Prostate gland (tissue), 2 donors: ENCODE data around the gene BARX2. TPM values are rescaled to one million over a fixed set of nuclear protein-coding genes. Genes with fewer than 3 reads are reported as not detected.

Experiments used
- DNase-seq: peaks from one replicate; pipeline ENCODE4 v3.0.0-alpha.2; 2019; ENCODE audit warnings: low spot score
- H3K27ac ChIP-seq, 2 donors: fragments of 200-600 bp; sonication (generic); 2 replicates each; pipeline ENCODE4 v1.5.1; 2017 to 2019
- H3K27me3 ChIP-seq: fragments of 200-600 bp; sonication (generic); replicated peaks from 2 replicates; pipeline ENCODE4 v1.5.1; 2019; ENCODE audit not compliant: insufficient read depth
- H3K36me3 ChIP-seq, 2 donors: fragments of 200-600 bp; sonication (generic); 1 replicate in 1 of 2; 2 replicates in 1 of 2; pipeline versions ENCODE4 v1.5.1 to v1.8.1; 2017 to 2019
- H3K4me1 ChIP-seq: fragments of 200-600 bp; sonication (generic); replicated peaks from 2 replicates; pipeline ENCODE4 v1.5.1; 2019
- H3K4me3 ChIP-seq, 2 donors: fragments of 200-600 bp; sonication (generic); 2 replicates each; pipeline ENCODE4 v1.5.1; 2017 to 2019
- H3K9me3 ChIP-seq: fragments of 200-600 bp; sonication (generic); 2 replicates; pipeline ENCODE4 v1.5.1; 2017
- POLR2A ChIP-seq: fragments of 450-650 bp; IDR thresholded peaks from one replicate; pipeline ENCODE4 v1.6.1; 2016; ENCODE audit warnings: antibody characterized with exemption, mild to moderate bottlenecking
- POLR2AphosphoS5 ChIP-seq: sonication (generic); formaldehyde crosslinking; IDR thresholded peaks from one replicate; pipeline ENCODE4 v1.6.1; 2017; ENCODE audit warnings: antibody characterized with exemption
- WGBS: methylation state at CpG from one replicate; pipeline ENCODE4 v1.1.5; 2018; 5-methylcytosine and 5-hydroxymethylcytosine counted together
- intact Hi-C: fragments of 100-400 bp; cut with DNase I; formaldehyde crosslinking; loops from one replicate; pipeline ENCODE4 v1.14.2; 2022
- total RNA-seq, 2 donors: library from RNA; depleted of rRNA; stranded (reverse); fragments of >200 nt; gene quantifications; one replicate each; pipeline ENCODE4 v1.1.0, GENCODE V29; 2016
- TF ChIP-seq, protein P1 (sequence below), 4 experiments: fragments of 200-600 bp in 2 of 4; fragments of 450-650 bp in 2 of 4; sonication (generic) in 2 of 4; IDR thresholded peaks; 1 replicate in 3 of 4; 2 replicates in 1 of 4; pipeline ENCODE4 v1.5.1; 2016 to 2019; ENCODE audit warnings: antibody characterized with exemption in 4 of 4, mild to moderate bottlenecking in 2 of 4, moderate library complexity in 2 of 4

Gene BARX2
- total RNA-seq, 2 donors from 2014 or later, result 3.4 to 5.7 TPM

DNA sequence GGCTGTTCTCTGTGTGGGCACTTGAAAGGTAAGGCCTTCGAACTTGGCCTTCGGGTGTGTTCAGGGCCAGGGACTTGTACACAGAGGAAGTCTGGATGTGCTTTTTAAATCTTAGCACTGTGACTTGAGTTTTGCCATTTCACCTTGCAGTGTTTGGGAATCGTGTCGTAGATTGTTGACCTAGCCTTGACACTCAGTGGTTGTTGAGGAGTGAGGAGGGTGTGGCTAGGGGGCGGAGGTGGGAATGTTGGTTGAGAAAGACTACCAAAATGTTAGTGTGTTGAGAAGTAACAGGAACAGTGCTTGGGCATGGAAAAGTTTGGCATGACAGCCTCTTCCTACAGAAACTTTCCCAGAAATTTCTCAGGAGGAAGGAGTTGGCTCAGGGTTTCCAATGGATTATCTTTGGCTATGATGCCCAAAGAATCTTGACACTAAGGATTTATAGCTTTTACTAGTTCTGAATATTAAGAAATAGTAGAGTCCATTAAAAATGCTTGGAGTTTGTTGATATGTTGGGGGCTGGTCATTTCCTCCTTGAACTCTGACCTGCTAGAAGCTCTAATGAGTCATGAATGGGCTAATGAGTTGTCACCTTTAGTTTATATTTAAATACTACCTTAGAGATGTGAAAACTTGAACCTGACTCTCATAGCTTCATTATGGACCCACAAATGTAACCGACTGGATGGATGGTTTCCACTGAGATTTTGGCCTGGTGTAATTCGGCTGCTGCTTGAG is 40.6 kb downstream of the BARX2 start:
- no peak for DNase-seq
- H3K27ac ChIP-seq, result no peak overlapping the region
- H3K4me3 ChIP-seq, result no peak overlapping the region
- 95% methylated on average over 7 of the region's 7 CpGs for WGBS
- no peaks in the 10 kb centered on the region for H3K36me3 ChIP-seq
- no peaks in the 10 kb centered on the region for H3K9me3 ChIP-seq
- no peaks in the 10 kb centered on the region for H3K27me3 ChIP-seq
- no peaks in the 10 kb centered on the region for H3K4me1 ChIP-seq
- intact Hi-C loops, result no loop called here
- TF ChIP-seq, protein P1, sequence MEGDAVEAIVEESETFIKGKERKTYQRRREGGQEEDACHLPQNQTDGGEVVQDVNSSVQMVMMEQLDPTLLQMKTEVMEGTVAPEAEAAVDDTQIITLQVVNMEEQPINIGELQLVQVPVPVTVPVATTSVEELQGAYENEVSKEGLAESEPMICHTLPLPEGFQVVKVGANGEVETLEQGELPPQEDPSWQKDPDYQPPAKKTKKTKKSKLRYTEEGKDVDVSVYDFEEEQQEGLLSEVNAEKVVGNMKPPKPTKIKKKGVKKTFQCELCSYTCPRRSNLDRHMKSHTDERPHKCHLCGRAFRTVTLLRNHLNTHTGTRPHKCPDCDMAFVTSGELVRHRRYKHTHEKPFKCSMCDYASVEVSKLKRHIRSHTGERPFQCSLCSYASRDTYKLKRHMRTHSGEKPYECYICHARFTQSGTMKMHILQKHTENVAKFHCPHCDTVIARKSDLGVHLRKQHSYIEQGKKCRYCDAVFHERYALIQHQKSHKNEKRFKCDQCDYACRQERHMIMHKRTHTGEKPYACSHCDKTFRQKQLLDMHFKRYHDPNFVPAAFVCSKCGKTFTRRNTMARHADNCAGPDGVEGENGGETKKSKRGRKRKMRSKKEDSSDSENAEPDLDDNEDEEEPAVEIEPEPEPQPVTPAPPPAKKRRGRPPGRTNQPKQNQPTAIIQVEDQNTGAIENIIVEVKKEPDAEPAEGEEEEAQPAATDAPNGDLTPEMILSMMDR (IDR thresholded peaks at IDR 0.05), result no peak
- TF ChIP-seq POLR2AphosphoS5 (no peak), POLR2A (no peak)

DNA sequence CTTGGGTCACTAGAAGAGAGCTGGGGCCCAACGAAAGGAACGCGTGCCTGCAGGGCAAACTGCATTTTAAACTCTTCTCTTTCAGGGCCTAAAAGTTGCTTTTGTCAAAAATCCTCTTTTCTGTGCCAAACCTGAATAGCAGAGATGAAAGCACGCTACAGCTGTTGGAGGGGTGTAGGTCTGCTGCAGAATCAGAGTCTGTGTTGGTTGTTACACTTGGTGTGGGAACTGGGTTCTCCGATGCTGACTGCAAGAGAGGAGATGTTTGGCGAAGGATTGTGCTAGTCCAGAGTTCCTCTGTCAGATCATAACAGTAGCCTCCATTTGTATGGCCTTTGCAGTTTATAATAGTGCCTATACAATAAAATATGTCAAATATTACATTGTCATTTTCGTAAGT is 41.8 kb downstream of the BARX2 start:
- WGBS, result 86% methylated on average over 7 of the region's 7 CpGs

DNA sequence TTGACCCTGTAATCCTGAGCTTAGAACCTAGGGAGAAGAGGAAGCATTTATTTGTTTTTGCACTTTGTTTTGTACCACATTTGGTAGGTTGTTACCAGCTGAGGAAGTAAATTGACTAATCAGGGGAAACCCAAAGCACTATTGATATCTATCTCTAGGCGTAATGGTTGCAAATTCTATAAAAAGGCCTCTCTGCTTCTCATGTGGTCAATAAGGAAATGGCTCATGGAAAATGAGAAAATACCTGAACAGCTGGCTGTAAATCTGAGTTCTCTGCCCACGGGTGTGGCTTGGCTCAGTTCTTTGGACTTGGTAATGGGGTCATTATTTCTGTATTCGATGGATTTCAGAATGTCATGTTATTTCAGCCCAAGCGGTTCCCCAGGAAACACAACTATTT is 42.4 kb downstream of the BARX2 start:
- Histone ChIP-seq H3K27me3 (no peaks in the 10 kb centered on the region), H3K4me3 (no peak overlapping the region), H3K9me3 (no peaks in the 10 kb centered on the region), H3K4me1 (no peaks in the 10 kb centered on the region), H3K36me3 (no peaks in the 10 kb centered on the region), H3K27ac (no peak overlapping the region)
- no peak for DNase-seq
- TF ChIP-seq POLR2AphosphoS5 (no peak), POLR2A (no peak)
- TF ChIP-seq, protein P1 (IDR thresholded peaks at IDR 0.05), result no peak
- 60% methylated on average over 4 of the region's 4 CpGs for WGBS
- intact Hi-C loops, result no loop called here

More for the DNA sequence above, 41.8 kb downstream of the BARX2 start:
- Histone ChIP-seq H3K4me3 (no peak overlapping the region), H3K27ac (no peak overlapping the region), H3K27me3 (no peaks in the 10 kb centered on the region), H3K36me3 (no peaks in the 10 kb centered on the region), H3K4me1 (no peaks in the 10 kb centered on the region), H3K9me3 (no peaks in the 10 kb centered on the region)
- intact Hi-C loops, result no loop called here
- DNase-seq, result no peak
- TF ChIP-seq POLR2AphosphoS5, result no peak
- TF ChIP-seq, protein P1 (IDR thresholded peaks at IDR 0.05), result no peak
- TF ChIP-seq POLR2A, result no peak

DNA sequence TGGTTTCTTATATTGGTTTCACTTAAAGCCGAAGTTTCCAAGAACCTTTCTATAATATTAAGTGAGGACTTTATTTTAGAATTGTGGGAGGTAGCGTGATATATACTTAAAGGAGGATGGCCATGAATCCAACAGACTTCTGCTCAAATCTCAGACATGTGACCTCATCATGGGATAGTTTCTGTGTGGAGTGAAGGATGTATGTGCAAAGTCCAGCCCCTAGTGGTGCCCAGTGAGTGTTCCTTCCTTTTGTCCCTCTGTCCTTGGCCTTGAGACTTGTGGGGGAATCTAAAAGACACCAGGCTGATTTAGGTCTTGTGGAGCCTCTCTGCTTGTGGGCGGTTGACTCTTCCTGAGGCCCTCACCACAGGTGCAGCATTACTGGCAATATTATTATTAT is 43.7 kb downstream of the BARX2 start:
- no peak for DNase-seq
- TF ChIP-seq, protein P1 (IDR thresholded peaks at IDR 0.05), result no peak
- TF ChIP-seq POLR2AphosphoS5 (no peak), POLR2A (no peak)
- H3K4me3 ChIP-seq, result no peak overlapping the region
- no peaks in the 10 kb centered on the region for H3K27me3 ChIP-seq
- intact Hi-C loops, result no loop called here
- no peak overlapping the region for H3K27ac ChIP-seq
- 94% methylated on average over 3 of the region's 3 CpGs for WGBS
- no peaks in the 10 kb centered on the region for H3K4me1 ChIP-seq
- H3K36me3 ChIP-seq, result no peaks in the 10 kb centered on the region
- H3K9me3 ChIP-seq, result no peaks in the 10 kb centered on the region

GRCh38 chr11:129423426-129423825 is 47.8 kb downstream of the BARX2 start:
- Histone ChIP-seq H3K27me3 (no peaks in the 10 kb centered on the region), H3K9me3 (no peaks in the 10 kb centered on the region), H3K27ac (no peak overlapping the region), H3K36me3 (no peaks in the 10 kb centered on the region), H3K4me1 (no peaks in the 10 kb centered on the region), H3K4me3 (no peak overlapping the region)
- DNase-seq, result no peak
- intact Hi-C loops, result no loop called here
- TF ChIP-seq POLR2AphosphoS5 (no peak), POLR2A (no peak)
- TF ChIP-seq, protein P1 (IDR thresholded peaks at IDR 0.05), result no peak
